A673 (cell line): ENCODE data around the gene PDZD8. TPM values are rescaled to one million over a fixed set of nuclear protein-coding genes. Genes with fewer than 3 reads are reported as not detected.

Experiments used
- BruUV-seq: library from RNA; stranded (reverse); fragments of 400-500 nt; replicated peaks from 2 replicates; lab custom pipeline; 2021; lab: Mats Ljungman, UMichigan
- CTCF ChIA-PET: fragments of 300-600 bp; sonication (Branson Sonifier 250); formaldehyde crosslinking; loops from one replicate; lab custom pipeline; 2022; ENCODE audit warnings: antibody characterized with exemption; lab: Charles Lee
- POLR2A ChIA-PET: fragments of 300-600 bp; sonication (Branson Sonifier 250); formaldehyde crosslinking; loops from one replicate; lab custom pipeline; 2022; ENCODE audit warnings: antibody characterized with exemption; ENCODE audit not compliant: low non-redundant PET; lab: Charles Lee
- DNase-seq: peaks from one replicate; pipeline ENCODE4 v3.0.0-alpha.2; 2015; ENCODE audit warnings: low spot score
- H3K27ac ChIP-seq: fragments of 200-600 bp; sonication (generic); 2 replicates; pipeline ENCODE4 v1.5.1; 2016; ENCODE audit warnings: mixed run types, low read depth, mild to moderate bottlenecking, mixed read lengths, antibody characterized with exemption, low read length; ENCODE audit not compliant: poor library complexity, severe bottlenecking
- H3K27me3 ChIP-seq: fragments of 200-600 bp; sonication (generic); replicated peaks from 2 replicates; pipeline ENCODE4 v1.6.1; 2017; ENCODE audit warnings: mixed run types, low read depth, mild to moderate bottlenecking, mixed read lengths, antibody characterized with exemption, low read length; ENCODE audit not compliant: insufficient read depth, poor library complexity
- H3K36me3 ChIP-seq: fragments of 200-600 bp; sonication (generic); 2 replicates; pipeline ENCODE4 v1.6.1; 2016; ENCODE audit warnings: mixed run types, mild to moderate bottlenecking, mixed read lengths, antibody characterized with exemption, low read length; ENCODE audit not compliant: insufficient read depth, poor library complexity, severe bottlenecking
- H3K4me1 ChIP-seq: fragments of 200-600 bp; sonication (generic); 2 replicates; pipeline ENCODE4 v1.6.1; 2017; ENCODE audit warnings: mixed run types, mild to moderate bottlenecking, mixed read lengths, antibody characterized with exemption, low read length; ENCODE audit not compliant: insufficient read depth, poor library complexity, severe bottlenecking
- H3K4me3 ChIP-seq: fragments of 200-600 bp; sonication (generic); 2 replicates; pipeline ENCODE4 v1.5.1; 2016; ENCODE audit warnings: low read depth, mixed run types, mild to moderate bottlenecking, mixed read lengths, low read length; ENCODE audit not compliant: poor library complexity, severe bottlenecking
- H3K9me3 ChIP-seq: fragments of 200-600 bp; sonication (generic); 2 replicates; pipeline ENCODE4 v1.6.1; 2016; ENCODE audit warnings: mixed run types, low read depth, mild to moderate bottlenecking, mixed read lengths, antibody characterized with exemption, low read length; ENCODE audit not compliant: poor library complexity, severe bottlenecking
- CTCF ChIP-seq: fragments of 300-800, 200-600 bp; sonication (generic); conservative IDR thresholded peaks from 2 replicates; pipeline ENCODE4 v1.5.1; 2017; ENCODE audit warnings: low read depth, mild to moderate bottlenecking, antibody characterized with exemption, low read length, moderate library complexity, mixed read lengths
- EZH2 ChIP-seq: fragments of 200-600 bp; sonication (generic); IDR thresholded peaks from 2 replicates; pipeline ENCODE4 v1.6.1; 2017; ENCODE audit warnings: borderline replicate concordance, low read depth, mild to moderate bottlenecking, mixed read lengths, antibody characterized with exemption, low read length; ENCODE audit not compliant: poor library complexity, severe bottlenecking
- intact Hi-C: fragments of 100-400 bp; cut with micrococcal nuclease; formaldehyde crosslinking; loops from one replicate; pipeline ENCODE4 v1.10.0; 2022; ENCODE audit not compliant: unreplicated experiment
- total RNA-seq: library from RNA; stranded (reverse); gene quantifications from 2 replicates; pipeline ENCODE4 v1.2.3, GENCODE V29; 2021

PDZD8 gene
- total RNA-seq, 1 experiment from 2014 or later: 29.5 TPM

DNA sequence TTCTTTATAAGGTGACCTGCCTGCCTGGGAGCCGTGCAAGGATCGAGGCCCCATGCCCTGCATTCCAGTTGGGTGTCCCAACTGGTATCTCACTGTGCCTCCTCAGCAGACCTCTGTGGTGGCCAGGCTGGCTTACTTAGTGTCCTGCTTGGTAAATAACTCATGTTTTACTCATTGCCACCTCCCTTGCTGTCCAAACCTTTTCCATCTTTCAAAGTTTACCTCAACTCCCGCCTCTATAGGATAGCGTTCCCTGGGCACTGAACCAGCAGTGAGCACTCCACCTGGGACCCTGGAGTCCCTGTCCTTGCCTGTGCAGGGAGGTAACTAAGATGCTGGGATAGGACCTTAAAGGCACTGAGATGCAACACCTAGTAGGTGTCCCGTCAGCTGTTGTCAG is 100.7 kb downstream of the PDZD8 start:
- H3K36me3 ChIP-seq: no peaks in the 10 kb centered on the region
- no peak overlapping the region for H3K4me3 ChIP-seq
- H3K27ac ChIP-seq: no peak overlapping the region
- H3K4me1 ChIP-seq: no peaks in the 10 kb centered on the region
- DNase-seq: no peak
- CTCF ChIA-PET: no interaction called here
- POLR2A ChIA-PET: no interaction called here
- BruUV-seq: no TSS peak
- H3K27me3 ChIP-seq: no peaks in the 10 kb centered on the region
- no peaks in the 10 kb centered on the region for H3K9me3 ChIP-seq
- no peak for TF ChIP-seq EZH2
- TF ChIP-seq CTCF: no peak
- intact Hi-C loops: no loop called here

DNA sequence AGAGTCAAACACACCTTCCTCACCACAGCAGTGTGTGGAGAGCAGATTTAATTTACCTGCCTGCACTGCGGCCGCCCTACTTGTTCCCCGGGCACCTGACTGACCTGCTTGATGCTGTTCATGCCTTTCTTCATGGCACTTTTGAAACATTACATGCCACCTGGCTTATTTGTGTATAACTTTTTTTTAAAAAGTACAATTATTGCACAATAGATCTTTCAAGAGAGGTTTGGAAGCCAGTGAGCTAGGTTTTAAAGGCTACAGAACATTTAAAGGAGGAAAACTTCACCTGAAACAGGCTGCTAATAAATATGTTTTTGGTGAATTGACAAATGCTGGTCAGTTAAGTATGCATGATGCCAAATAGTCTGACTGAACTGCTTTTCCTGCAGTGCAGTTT is 101.3 kb downstream of the PDZD8 start:
- ChIA-PET CTCF (no interaction called here), POLR2A (no interaction called here)
- intact Hi-C loops: no loop called here
- Histone ChIP-seq H3K27me3 (no peaks in the 10 kb centered on the region), H3K9me3 (no peaks in the 10 kb centered on the region), H3K4me3 (no peak overlapping the region), H3K4me1 (no peaks in the 10 kb centered on the region), H3K27ac (no peak overlapping the region), H3K36me3 (no peaks in the 10 kb centered on the region)
- TF ChIP-seq EZH2: no peak
- no peak for TF ChIP-seq CTCF
- DNase-seq: no peak
- BruUV-seq: no TSS peak

DNA sequence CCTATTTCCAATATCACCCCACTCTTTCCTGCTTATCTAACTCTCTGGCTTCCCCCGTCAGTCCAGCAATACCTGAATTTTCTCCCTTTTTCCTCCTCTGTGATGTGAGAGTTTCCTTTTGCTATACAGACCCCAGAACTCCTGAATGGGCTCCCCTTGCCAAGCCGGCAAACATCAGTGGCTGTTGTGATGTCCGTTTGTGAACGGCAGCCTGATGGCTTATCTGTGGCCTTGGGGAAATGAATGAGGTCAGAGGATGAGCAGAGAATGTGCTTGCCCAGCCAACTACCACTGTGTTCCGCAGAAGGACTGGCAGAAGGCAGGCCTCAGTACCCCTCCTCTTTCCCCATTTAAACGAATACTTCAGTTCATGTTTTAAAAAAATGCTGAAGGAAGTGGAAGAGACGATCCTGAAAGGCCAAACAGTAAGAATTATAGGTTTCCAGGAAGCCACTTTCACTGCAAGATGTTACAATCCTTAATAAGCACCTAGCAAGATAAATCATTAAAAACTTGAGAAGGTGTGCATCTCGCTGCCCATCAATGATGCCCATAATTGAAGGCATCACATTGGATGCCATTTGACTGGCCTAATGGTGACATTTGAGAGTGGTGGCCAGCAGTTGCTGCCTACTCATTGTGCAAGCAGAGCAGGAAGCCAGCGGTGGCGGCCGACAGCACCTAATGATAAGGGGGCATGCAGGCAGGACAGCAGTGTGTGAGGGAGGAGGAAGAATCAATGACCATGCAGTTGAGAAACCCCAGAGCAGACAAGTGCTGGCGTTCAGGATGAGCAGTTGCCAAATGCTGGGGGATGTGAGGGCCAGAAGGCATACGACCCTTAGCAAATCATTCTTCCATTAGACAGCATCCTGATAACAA is 102.8 kb downstream of the PDZD8 start:
- intact Hi-C loops: no loop called here
- no peak overlapping the region for H3K27ac ChIP-seq
- CTCF ChIA-PET: no interaction called here
- H3K9me3 ChIP-seq: no peaks in the 10 kb centered on the region
- no peak for DNase-seq
- no TSS peak for BruUV-seq
- TF ChIP-seq EZH2: no peak
- no peak for TF ChIP-seq CTCF
- H3K4me1 ChIP-seq: no peaks in the 10 kb centered on the region
- no peaks in the 10 kb centered on the region for H3K27me3 ChIP-seq
- H3K4me3 ChIP-seq: no peak overlapping the region
- POLR2A ChIA-PET: no interaction called here
- H3K36me3 ChIP-seq: no peaks in the 10 kb centered on the region
